ENCODE results near the gene PPIA. TPM values are rescaled to one million over a fixed set of nuclear protein-coding genes. Genes with fewer than 3 reads are reported as not detected.

PPIA gene
- total RNA-seq, 1 experiment from 2014 or later = 2,238 TPM

GRCh38 chr7:44757739-44758138 is 38.7 kb upstream of the PPIA start:
- POLR2A ChIA-PET = no interaction called here
- H3K36me3 Mint-ChIP-seq (ENCODE audit: insufficient read depth, unreplicated experiment) = peaks cover 42% of the 10 kb centered on the region
- DNase-seq (ENCODE audit: unreplicated experiment) = no peak
- peaks cover 10% of the 10 kb centered on the region for H3K4me1 Mint-ChIP-seq (ENCODE audit: insufficient read depth, unreplicated experiment)
- H3K27ac Mint-ChIP-seq (ENCODE audit: low read depth, unreplicated experiment) = no peak overlapping the region
- CTCF ChIA-PET = no interaction called here
- BruUV-seq (replicated peaks) = no TSS peak
- H3K9me3 Mint-ChIP-seq (ENCODE audit: unreplicated experiment) = no peaks in the 10 kb centered on the region
- no peak overlapping the region for H3K4me3 Mint-ChIP-seq (ENCODE audit: unreplicated experiment)
- H3K27me3 Mint-ChIP-seq (ENCODE audit: insufficient read depth, unreplicated experiment) = no peaks in the 10 kb centered on the region
- intact Hi-C loops (cut with micrococcal nuclease) = no loop called here
- TF ChIP-seq, protein P1, sequence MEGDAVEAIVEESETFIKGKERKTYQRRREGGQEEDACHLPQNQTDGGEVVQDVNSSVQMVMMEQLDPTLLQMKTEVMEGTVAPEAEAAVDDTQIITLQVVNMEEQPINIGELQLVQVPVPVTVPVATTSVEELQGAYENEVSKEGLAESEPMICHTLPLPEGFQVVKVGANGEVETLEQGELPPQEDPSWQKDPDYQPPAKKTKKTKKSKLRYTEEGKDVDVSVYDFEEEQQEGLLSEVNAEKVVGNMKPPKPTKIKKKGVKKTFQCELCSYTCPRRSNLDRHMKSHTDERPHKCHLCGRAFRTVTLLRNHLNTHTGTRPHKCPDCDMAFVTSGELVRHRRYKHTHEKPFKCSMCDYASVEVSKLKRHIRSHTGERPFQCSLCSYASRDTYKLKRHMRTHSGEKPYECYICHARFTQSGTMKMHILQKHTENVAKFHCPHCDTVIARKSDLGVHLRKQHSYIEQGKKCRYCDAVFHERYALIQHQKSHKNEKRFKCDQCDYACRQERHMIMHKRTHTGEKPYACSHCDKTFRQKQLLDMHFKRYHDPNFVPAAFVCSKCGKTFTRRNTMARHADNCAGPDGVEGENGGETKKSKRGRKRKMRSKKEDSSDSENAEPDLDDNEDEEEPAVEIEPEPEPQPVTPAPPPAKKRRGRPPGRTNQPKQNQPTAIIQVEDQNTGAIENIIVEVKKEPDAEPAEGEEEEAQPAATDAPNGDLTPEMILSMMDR (IDR thresholded peaks at IDR 0.05; ENCODE audit: unreplicated experiment) = no peak

DNA sequence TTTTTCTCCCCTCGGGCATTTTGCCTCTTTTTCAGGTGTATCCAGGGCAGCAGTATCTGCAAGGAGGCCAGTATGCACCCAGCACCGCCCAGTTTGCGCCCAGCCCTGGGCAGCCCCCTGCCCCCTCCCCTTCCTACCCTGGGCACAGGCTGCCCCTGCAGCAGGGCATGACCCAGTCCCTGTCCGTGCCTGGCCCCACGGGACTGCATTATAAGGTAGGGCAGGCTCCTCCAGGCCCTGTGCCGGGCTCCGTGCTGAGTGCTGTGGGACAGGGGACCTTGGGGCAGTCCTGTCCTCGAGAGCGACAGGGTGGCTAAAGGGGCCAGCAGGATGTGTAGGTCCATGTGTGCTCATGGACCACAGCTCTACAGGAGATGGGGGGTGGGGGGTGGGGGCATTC is 37.2 kb upstream of the PPIA start:
- Mint-ChIP-seq H3K36me3 (ENCODE audit: insufficient read depth, unreplicated experiment) (peaks cover 57% of the 10 kb centered on the region), H3K27ac (ENCODE audit: low read depth, unreplicated experiment) (no peak overlapping the region), H3K4me1 (ENCODE audit: insufficient read depth, unreplicated experiment) (peaks cover 10% of the 10 kb centered on the region), H3K4me3 (ENCODE audit: unreplicated experiment) (no peak overlapping the region), H3K9me3 (ENCODE audit: unreplicated experiment) (no peaks in the 10 kb centered on the region), H3K27me3 (ENCODE audit: insufficient read depth, unreplicated experiment) (no peaks in the 10 kb centered on the region)
- ChIA-PET CTCF (interaction anchor here (0.7 kb wide), 1 partner anchor 8 kb away, joined by 6 read pairs; no protein-coding TSS in a partner anchor), POLR2A (no interaction called here)
- TF ChIP-seq, protein P1 (IDR thresholded peaks at IDR 0.05; ENCODE audit: unreplicated experiment) = no peak
- no peak for DNase-seq (ENCODE audit: unreplicated experiment)
- intact Hi-C loops (cut with micrococcal nuclease) = no loop called here
- no TSS peak for BruUV-seq (replicated peaks)

DNA sequence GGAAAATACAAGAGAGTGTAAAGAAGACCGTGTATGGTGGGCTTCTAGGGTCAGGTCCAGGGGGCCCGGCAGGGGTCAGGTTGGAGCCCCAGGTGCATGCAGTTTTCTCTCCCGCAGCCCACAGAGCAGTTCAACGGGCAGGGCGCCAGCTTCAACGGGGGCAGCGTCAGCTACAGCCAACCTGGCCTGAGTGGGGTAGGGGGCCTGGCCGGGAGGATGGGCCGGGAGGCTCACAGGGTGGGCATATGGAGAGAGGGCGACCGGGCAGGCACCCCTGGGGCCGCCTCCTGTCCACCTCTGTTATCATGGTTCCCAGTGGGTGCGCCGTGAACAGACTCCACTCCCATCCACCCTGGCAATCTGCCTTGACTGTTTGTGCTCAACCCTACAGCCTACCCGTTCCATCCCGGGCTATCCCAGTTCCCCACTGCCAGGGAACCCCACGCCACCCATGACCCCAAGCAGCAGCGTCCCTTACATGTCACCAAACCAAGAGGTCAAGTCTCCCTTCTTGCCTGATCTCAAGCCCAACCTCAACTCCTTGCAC is 36.4 kb upstream of the PPIA start:
- H3K9me3 Mint-ChIP-seq (ENCODE audit: unreplicated experiment) = no peaks in the 10 kb centered on the region
- CTCF ChIA-PET = no interaction called here
- H3K27me3 Mint-ChIP-seq (ENCODE audit: insufficient read depth, unreplicated experiment) = no peaks in the 10 kb centered on the region
- H3K27ac Mint-ChIP-seq (ENCODE audit: low read depth, unreplicated experiment) = no peak overlapping the region
- no peak overlapping the region for H3K4me3 Mint-ChIP-seq (ENCODE audit: unreplicated experiment)
- no peak for DNase-seq (ENCODE audit: unreplicated experiment)
- H3K4me1 Mint-ChIP-seq (ENCODE audit: insufficient read depth, unreplicated experiment) = peaks cover 3% of the 10 kb centered on the region
- intact Hi-C loops (cut with micrococcal nuclease) = no loop called here
- H3K36me3 Mint-ChIP-seq (ENCODE audit: insufficient read depth, unreplicated experiment) = peaks cover 66% of the 10 kb centered on the region
- no TSS peak for BruUV-seq (replicated peaks)
- TF ChIP-seq, protein P1 (IDR thresholded peaks at IDR 0.05; ENCODE audit: unreplicated experiment) = no peak
- POLR2A ChIA-PET = no interaction called here

- Mint-ChIP-seq H3K27ac (ENCODE audit: low read depth, unreplicated experiment) (no peak overlapping the region), H3K4me3 (ENCODE audit: unreplicated experiment) (no peak overlapping the region), H3K4me1 (ENCODE audit: insufficient read depth, unreplicated experiment) (no peaks in the 10 kb centered on the region), H3K9me3 (ENCODE audit: unreplicated experiment) (no peaks in the 10 kb centered on the region), H3K36me3 (ENCODE audit: insufficient read depth, unreplicated experiment) (peaks cover 76% of the 10 kb centered on the region), H3K27me3 (ENCODE audit: insufficient read depth, unreplicated experiment) (no peaks in the 10 kb centered on the region)
- ChIA-PET CTCF (interaction anchor here (0.6 kb wide), 2 partner anchors 10 to 39 kb away, joined by 3 to 6 read pairs; no protein-coding TSS in a partner anchor), POLR2A (interaction anchor here (0.7 kb wide), 1 partner anchor 83 kb away, joined by 4 read pairs; no protein-coding TSS in a partner anchor)
- intact Hi-C loops (cut with micrococcal nuclease) = no loop called here
- no TSS peak for BruUV-seq (replicated peaks)
- TF ChIP-seq, protein P1 (IDR thresholded peaks at IDR 0.05; ENCODE audit: unreplicated experiment) = no peak
- no peak for DNase-seq (ENCODE audit: unreplicated experiment)
Measured at GRCh38 chr7:44761207-44762161, 35.0 kb upstream of the PPIA start.
